Left hindlimb (tissue), 1 donor: Measurements from ENCODE around the gene LIPJ.

ENCODE experiments used
- DNase-seq: peaks from one replicate; pipeline ENCODE4 v3.0.0-alpha.2; 2018

Gene LIPJ

DNA sequence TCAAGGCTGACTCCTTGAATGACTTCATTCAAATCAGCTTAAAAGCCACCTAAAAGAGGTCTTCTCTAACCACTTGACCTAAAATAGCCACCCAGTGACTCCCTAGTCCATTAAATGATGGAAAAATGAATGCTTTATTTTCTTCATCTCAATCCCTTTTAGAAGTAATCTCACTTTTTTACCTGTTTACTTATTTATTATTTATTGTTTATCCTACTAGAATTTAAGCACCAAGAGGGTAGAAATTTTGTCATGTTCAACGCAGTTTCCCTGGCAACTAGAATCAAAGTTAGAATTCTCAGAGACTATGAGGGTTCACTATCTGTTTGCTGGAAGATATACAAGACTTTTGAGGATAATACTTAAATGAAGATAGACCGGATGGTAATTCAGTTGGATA is at the start of gene LIPJ:
TSS of gene LIPJ (plus strand) at position 301 of the 400 bp plus-strand sequence. CDS start 3,926 bp downstream, outside the sequence.
- no peak for DNase-seq

- no peak for DNase-seq
Measured at GRCh38 chr10:88537322-88537721, 49.2 kb upstream of the LIPJ start.

DNA sequence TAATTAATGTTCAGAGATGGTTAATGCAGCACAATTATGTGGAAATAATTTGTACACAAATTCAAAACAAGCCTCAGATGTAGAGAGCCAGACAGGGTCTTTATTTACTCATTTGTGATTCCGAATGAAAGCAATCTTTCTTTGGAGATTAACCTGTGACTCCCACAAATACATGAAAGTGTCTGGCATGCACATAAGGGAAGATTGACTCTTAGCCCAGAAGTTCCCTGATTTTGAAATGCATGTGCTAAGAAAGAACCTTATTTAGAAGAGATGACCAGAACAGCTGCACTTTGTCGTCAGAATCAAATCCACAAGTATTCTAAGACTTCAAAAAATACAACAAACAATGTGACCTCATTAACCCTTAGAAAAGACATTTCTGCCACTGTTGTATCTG is 48.5 kb upstream of the LIPJ start:
- no peak for DNase-seq

DNA sequence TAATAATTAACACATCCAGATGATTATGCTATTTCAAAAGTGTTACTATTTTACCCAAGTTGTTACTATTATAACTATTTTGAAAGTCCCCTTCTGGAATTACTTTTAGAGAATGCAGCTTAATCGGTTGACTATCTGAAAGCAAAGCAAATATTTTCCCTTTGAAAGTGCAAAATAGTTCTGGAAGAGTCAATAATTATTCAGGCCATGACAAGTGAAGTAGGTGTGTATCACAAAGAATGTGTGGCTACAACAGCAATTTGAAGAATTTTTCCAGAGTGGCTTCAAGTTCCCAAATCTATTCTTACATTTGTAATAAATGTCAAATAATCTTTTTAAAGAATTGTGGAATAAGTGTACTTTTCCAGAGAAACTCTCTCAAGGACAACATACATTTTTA is 46.2 kb upstream of the LIPJ start:
- DNase-seq = no peak

GRCh38 chr10:88541116-88541626 is 45.4 kb upstream of the LIPJ start:
- no peak for DNase-seq

DNA sequence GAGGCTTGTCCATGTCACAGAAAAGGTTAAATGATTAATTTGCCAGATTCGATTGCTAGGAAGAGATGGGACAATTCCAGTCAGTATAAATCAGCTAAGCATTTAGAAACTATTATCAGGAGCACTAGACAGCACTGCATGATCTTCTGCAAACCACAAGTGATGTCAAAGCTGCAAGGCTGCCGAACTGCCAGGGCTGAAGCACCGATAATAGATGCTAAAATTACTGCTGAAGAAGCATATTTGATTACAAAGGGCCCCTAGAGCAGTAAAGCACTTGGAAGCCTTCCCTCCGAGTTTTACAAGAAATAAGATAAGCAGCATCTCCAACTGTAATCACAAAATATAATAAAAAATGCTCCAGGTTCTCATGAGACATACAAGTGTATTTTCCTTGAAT is 44.0 kb upstream of the LIPJ start:
- DNase-seq = no peak

- no peak for DNase-seq
Measured at GRCh38 chr10:88544140-88544870, 42.3 kb upstream of the LIPJ start.

GRCh38 chr10:88545359-88545758 is 41.2 kb upstream of the LIPJ start:
- DNase-seq = no peak

DNA sequence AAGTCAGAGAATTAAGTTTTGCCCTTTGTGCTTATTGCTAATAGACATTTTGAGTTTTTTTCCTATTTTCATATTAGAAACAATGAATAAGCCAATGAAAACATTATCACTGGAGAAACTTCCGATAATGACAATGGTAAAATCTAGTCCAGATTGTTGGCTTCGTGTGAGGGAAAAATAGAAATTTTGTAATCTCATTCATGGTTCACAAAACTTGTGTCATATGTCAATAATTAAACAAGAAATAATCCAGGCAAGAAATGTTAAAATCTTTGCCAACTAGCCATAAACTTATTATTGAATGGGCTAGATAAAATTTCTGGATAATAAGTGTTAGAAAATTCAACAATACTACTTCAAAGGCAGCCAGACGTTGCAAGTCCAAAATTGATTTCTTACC is 40.1 kb upstream of the LIPJ start:
- no peak for DNase-seq

- no peak for DNase-seq
Measured at GRCh38 chr10:88551246-88551645, 35.3 kb upstream of the LIPJ start.

DNA sequence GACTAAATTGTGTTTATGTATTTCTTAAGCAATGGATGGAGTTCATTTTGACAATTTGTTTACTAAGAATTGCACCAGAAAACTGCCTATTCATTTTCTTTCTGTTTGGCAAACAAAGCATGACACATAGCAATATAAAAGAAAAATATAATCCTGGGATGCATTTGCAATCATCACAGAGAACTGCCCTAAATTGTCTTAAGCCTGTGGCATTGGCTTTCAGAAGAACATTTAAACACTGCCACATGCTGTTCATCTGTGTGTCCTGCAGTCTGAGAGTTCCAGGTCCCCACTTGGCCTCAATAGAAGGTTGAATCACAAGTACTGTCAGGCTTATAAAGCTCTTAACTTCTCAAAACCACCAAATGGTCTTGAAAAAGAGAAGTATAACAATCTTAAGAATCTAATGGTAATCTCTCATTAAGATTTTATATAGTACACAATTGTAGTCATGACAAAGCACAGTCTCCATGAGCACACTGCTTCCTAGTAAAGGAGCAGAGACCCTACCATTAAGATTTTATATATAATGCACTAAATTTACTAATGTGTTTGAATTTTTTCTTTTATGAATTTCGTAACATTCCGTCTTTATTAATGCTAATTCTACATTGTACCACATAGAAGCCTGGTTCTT is 33.3 kb upstream of the LIPJ start:
- DNase-seq = peak; percentile 35

DNA sequence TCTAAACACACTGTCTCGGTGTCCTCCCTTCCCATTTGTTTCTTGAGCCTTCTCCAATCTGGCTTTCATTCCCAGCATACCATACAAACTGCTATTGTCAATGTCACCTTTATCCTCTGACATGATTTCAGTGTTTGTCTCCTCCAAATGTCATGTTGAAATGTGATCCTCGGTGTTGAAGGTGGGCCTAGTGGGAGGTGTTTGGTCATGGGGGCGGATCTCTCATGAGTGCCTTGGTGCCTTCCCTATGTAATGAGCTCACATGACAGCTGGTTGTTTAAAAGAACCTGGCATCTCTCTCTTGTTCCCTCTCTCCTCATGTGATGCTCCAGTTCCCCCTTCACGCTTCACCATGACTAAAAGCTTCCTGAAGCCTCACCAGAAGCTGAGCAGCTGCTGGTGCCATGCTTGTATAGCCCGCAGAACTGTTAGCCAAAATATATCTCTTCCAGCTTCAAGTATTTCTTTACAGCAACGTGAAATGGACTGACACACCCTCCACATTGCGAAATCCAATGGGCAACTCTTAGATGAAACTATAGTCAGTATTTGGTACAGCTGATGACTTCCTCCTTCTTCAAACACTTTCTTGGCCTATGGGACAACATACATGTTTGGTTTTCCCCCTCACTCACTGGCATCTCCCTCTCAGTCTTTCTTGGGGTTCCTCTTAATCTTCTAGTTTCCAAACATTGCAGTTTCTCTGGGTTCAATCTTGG is 31.2 kb upstream of the LIPJ start:
- DNase-seq = no peak

DNA sequence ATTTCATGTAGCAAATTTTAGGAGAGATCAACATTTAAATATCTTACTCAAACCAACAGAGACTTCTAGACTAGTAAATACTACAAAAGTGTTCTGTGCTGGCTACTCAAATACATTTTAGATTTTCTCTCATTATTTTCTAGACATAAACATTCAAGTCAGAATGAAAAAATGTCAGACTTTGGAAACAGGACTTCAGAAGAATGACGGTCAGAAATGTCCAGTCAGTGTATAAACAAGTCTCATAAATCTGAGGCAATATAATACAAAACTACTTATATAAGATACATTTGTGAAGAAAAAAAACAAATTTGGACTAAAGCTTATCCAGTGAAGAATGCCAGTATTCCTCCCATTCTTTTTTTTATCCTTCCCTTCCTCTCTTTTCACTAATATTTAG is 29.3 kb upstream of the LIPJ start:
- no peak for DNase-seq

DNA sequence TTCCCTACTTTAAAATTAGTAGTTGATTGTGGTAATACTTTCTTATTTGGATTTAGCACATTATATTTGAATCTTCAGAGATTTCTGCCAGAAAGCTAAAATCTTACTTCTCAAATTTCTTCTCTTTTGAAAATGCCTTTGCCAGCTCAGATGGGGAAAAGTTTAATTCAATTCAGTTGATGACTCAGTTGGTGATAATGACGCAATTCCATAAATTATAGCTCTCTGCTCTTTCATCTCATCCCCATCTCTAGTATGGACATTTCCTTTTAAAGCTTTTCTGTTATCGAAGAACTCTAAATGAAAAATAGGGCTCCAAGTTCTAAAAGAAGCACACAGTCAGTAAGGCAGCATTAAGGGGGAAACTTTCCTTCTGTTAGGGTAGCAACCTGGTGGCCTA is 28.9 kb upstream of the LIPJ start:
- no peak for DNase-seq

- DNase-seq = no peak
Measured at GRCh38 chr10:88562152-88562551, 24.4 kb upstream of the LIPJ start.

DNA sequence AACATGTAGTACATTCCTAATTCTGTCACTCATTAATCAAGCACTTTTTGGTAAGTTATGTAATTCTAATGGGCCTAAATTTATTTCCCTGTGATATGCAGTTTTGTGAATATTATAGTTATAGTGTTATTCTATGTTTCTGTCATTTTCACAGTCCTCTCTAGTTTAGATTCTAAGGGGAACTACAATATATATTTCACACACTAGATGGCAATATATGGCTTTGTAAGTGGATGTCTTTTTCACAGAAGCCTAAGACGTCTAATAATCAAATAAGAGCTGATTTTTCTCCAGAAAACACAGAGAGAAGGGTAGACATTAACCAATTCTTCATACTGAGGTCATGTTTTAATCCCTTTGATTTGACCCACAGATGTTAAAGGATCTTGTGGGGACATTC is 21.5 kb upstream of the LIPJ start:
- DNase-seq = no peak

DNA sequence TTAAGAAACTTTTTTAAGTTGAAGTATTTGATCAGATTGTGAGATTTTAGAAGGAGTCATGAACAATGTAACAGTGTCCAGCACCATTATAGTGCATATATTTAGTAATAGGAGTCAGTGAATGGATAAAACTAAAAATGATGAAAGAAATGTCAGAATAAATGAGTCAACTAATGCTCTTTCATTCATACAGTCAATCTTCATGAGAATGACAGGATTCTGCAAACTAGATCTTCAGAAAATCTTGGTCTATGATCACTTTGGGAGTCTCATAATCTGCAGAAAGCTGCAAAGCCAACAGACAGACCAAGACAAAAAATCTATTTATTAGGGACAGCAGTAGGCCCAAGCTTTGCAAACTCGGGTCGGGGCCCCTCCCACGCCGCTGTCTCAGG is 4.2 kb upstream of the LIPJ start:
- DNase-seq = no peak

DNA sequence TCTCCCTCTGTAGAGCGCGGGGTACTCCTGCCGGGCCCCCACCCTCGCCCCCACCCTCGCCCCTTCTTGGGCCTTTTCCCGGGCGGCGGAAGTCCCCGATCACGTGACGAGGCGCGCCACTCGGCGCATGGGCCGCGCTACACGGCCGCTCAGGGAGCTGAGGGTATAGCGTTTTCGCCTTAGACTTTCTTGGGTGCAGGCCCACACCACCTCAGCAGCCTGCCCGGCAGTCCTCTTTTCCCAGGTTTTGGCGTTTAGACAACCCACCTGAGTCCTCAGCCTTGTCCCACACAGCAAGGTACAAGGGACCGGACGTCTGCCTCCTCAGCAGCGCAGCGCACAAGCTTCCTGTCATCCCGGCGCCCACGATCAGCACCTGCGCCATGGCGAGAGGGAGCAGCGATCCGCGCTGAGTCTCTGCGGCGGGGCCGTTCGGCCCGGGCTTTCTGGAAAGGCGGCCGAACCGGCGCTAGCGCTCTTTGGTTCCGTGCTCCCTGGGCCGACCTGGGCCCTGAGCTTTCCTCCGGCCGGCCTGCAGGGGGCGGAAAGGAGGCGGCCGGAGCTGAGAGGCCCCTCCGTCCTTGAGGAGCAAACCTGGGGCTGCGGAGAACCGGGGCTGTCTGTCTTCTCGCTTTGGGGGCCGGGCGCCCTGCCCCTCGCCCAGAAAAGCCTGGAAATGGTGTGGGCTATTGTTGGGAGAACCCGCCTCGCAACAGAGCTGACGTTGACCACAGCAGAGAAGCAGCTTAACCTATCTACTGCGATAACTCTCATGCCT is 3.6 kb upstream of the LIPJ start, which contains the start of gene RNLS:
TSS of gene RNLS (minus strand) at position 513 of the 778 bp plus-strand sequence.
- peak; percentile 74 for DNase-seq

DNA sequence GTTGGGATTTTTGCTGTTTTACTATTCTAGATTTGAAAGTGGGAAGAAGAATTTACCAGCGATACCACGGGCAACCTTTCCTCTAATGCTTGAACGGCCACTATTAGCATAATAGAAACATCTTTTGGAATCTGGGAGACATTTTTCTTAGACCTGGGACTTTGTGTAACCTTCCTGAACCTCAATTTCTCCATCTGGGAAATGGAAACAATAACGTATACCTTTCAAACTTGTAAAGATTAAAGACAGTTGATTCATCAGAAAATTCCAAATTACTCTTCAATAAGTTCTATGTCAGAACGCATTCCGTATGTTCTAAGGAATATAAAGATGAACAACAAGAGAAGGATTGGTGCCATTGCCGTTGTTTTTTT is 3.0 kb upstream of the LIPJ start:
- no peak for DNase-seq

DNA sequence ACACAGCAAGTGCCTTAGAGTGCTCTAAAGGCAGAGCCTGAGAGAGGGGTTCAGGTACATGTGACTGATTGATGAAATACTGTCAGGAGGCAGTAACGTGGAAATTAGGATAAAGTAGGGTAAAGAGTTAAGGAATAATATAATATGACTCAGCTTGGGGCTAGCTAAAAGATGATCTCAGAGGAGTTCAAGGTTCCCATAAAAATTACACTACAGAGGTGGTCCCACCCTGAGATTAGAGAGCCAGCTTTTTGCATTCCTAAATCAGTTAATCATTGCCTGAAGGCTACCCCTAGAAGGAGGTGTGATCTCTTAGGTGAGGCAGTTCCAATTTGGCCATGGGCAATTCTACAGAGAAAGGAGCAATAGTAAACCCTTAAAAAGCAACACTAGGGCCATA is 5.8 kb downstream of the LIPJ start:
- no peak for DNase-seq

DNA sequence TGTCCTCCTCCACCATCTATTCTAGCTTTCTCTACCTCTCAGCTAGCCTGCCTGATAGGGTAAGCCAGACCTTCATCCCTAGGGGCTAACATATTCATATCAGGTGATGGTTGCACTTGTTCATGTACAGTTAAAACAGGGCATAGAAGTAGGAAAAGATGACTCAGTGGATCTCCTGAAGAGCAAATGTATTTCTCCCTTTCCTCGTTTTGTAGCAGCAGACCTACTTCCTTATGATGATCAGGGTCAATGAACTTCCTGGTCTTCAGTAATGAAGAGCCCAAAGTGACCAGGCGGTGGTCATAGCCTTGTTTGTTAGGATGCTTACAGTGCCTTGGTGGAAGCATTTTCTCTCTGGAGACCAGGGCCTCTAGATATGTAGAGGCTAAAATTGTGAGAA is 6.3 kb downstream of the LIPJ start:
- no peak for DNase-seq

DNA sequence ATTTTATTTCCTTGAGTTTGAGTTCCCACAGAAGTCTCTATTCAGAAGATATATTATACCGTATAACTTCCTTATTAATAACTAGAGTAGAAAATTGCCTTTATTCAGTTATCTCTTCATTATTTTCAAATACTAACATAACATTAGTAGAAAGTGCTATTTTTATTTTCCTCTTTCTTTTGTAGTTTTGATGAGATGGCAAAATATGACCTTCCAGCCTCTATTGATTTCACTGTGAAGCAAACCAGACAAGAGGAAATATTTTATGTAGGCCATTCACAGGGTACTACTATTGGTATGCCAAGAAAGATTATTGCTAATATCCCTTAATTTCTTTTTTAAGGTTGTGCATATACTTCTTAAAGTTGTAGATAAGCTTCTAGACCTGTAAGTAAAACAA is 7.9 kb downstream of the LIPJ start:
- no peak for DNase-seq

GRCh38 chr10:88598055-88598454 is 11.5 kb downstream of the LIPJ start:
- no peak for DNase-seq
